ENCODE data around the gene MRPL4.

DNA sequence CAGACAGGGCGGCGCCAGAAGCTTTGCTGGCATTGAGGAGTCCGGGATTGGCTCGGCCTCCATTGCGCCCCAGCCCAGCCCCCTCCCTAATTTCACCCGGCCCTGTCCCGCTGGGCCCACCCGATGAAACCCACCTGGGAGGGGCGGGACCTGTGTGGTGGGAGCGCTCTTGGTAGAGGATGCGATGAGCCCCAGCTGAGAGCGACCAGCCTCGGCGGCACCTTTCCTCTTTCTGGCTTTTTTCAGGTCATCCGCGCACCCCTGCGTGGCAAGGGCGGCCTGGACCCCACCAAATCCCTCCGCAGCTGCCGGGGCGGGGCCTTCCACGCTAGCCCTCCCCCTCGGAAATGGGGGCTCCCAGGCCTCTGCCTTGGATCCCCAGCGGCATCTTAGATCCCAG, 57.4 kb downstream of the MRPL4 start, which contains the start of gene ZGLP1:
- TF ChIP-seq, protein P1, sequence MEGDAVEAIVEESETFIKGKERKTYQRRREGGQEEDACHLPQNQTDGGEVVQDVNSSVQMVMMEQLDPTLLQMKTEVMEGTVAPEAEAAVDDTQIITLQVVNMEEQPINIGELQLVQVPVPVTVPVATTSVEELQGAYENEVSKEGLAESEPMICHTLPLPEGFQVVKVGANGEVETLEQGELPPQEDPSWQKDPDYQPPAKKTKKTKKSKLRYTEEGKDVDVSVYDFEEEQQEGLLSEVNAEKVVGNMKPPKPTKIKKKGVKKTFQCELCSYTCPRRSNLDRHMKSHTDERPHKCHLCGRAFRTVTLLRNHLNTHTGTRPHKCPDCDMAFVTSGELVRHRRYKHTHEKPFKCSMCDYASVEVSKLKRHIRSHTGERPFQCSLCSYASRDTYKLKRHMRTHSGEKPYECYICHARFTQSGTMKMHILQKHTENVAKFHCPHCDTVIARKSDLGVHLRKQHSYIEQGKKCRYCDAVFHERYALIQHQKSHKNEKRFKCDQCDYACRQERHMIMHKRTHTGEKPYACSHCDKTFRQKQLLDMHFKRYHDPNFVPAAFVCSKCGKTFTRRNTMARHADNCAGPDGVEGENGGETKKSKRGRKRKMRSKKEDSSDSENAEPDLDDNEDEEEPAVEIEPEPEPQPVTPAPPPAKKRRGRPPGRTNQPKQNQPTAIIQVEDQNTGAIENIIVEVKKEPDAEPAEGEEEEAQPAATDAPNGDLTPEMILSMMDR (CRISPR knock-in tag; IDR thresholded peaks at IDR 0.05), result no peak
- no peak for TF ChIP-seq HCFC1 (IDR thresholded peaks at IDR 0.05; ENCODE audit: low read depth, low read length)
- no peak for TF ChIP-seq SRF (IDR thresholded peaks at IDR 0.05; ENCODE audit: low read depth, low read length)
- TF ChIP-seq BHLHE40 (IDR thresholded peaks at IDR 0.05; ENCODE audit: low read length), result no peak
- TF ChIP-seq, protein P2, sequence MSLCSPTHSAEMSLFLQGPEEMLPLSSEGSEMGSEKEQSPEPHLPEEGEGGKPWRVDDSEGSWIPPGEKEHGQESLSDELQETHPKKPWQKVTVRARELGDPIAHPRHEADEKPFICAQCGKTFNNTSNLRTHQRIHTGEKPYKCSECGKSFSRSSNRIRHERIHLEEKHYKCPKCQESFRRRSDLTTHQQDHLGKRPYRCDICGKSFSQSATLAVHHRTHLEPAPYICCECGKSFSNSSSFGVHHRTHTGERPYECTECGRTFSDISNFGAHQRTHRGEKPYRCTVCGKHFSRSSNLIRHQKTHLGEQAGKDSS (CRISPR knock-in tag; IDR thresholded peaks at IDR 0.05; ENCODE audit: borderline replicate concordance, low read depth), result no peak
- TF ChIP-seq ZNF121 (CRISPR knock-in tag; IDR thresholded peaks at IDR 0.05), result no peak
- TF ChIP-seq, protein P3, sequence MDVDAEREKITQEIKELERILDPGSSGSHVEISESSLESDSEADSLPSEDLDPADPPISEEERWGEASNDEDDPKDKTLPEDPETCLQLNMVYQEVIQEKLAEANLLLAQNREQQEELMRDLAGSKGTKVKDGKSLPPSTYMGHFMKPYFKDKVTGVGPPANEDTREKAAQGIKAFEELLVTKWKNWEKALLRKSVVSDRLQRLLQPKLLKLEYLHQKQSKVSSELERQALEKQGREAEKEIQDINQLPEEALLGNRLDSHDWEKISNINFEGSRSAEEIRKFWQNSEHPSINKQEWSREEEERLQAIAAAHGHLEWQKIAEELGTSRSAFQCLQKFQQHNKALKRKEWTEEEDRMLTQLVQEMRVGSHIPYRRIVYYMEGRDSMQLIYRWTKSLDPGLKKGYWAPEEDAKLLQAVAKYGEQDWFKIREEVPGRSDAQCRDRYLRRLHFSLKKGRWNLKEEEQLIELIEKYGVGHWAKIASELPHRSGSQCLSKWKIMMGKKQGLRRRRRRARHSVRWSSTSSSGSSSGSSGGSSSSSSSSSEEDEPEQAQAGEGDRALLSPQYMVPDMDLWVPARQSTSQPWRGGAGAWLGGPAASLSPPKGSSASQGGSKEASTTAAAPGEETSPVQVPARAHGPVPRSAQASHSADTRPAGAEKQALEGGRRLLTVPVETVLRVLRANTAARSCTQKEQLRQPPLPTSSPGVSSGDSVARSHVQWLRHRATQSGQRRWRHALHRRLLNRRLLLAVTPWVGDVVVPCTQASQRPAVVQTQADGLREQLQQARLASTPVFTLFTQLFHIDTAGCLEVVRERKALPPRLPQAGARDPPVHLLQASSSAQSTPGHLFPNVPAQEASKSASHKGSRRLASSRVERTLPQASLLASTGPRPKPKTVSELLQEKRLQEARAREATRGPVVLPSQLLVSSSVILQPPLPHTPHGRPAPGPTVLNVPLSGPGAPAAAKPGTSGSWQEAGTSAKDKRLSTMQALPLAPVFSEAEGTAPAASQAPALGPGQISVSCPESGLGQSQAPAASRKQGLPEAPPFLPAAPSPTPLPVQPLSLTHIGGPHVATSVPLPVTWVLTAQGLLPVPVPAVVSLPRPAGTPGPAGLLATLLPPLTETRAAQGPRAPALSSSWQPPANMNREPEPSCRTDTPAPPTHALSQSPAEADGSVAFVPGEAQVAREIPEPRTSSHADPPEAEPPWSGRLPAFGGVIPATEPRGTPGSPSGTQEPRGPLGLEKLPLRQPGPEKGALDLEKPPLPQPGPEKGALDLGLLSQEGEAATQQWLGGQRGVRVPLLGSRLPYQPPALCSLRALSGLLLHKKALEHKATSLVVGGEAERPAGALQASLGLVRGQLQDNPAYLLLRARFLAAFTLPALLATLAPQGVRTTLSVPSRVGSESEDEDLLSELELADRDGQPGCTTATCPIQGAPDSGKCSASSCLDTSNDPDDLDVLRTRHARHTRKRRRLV (CRISPR knock-in tag; IDR thresholded peaks at IDR 0.05), result no peak
- TF ChIP-seq TEAD3 (CRISPR knock-in tag; optimal IDR thresholded peaks at IDR 0.05; ENCODE audit: borderline replicate concordance), result no peak
- no peak for TF ChIP-seq HNRNPL (IDR thresholded peaks at IDR 0.05; ENCODE audit: low read depth, low read length)
- no peak for TF ChIP-seq ZNF652 (CRISPR knock-in tag; IDR thresholded peaks at IDR 0.05; ENCODE audit: borderline replicate concordance, low read depth)
- no peak for TF ChIP-seq IRF2 (CRISPR knock-in tag; IDR thresholded peaks at IDR 0.05)
- TF ChIP-seq, protein P4, sequence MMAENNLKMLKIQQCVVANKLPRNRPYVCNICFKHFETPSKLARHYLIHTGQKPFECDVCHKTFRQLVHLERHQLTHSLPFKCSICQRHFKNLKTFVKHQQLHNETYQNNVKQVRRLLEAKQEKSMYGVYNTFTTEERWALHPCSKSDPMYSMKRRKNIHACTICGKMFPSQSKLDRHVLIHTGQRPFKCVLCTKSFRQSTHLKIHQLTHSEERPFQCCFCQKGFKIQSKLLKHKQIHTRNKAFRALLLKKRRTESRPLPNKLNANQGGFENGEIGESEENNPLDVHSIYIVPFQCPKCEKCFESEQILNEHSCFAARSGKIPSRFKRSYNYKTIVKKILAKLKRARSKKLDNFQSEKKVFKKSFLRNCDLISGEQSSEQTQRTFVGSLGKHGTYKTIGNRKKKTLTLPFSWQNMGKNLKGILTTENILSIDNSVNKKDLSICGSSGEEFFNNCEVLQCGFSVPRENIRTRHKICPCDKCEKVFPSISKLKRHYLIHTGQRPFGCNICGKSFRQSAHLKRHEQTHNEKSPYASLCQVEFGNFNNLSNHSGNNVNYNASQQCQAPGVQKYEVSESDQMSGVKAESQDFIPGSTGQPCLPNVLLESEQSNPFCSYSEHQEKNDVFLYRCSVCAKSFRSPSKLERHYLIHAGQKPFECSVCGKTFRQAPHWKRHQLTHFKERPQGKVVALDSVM (CRISPR knock-in tag; IDR thresholded peaks at IDR 0.05), result no peak

All from HepG2 (cell line).